NCI-H2081 treated with DMSO at 0.1 percent for 48 hours (cell line): ENCODE measurements around the gene AMPD3.

Experiments
- DNase-seq: peaks from one replicate; lab custom pipeline; 2025; lab: John Stamatoyannopoulos, UW

Gene AMPD3

DNA sequence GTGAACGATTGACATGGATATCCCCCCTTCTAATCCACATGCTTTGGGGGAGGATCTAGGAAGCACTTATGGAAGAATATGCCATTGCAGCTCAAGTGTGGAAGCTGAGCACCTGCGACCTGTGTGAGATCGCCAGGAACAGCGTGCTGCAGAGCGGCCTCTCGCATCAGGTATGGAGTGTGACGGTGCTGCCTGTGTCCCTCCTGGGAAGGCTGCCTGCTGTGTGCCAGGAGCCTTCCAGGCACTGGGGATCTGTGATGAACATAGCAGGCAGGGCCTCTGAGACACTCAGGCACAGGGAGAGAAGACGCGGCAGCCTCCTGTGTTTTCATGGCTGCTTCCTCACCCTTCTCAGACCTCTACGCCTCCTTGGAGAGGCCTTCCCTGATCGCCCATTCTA, 49.4 kb downstream of the AMPD3 start:
- DNase-seq: no peak

DNA sequence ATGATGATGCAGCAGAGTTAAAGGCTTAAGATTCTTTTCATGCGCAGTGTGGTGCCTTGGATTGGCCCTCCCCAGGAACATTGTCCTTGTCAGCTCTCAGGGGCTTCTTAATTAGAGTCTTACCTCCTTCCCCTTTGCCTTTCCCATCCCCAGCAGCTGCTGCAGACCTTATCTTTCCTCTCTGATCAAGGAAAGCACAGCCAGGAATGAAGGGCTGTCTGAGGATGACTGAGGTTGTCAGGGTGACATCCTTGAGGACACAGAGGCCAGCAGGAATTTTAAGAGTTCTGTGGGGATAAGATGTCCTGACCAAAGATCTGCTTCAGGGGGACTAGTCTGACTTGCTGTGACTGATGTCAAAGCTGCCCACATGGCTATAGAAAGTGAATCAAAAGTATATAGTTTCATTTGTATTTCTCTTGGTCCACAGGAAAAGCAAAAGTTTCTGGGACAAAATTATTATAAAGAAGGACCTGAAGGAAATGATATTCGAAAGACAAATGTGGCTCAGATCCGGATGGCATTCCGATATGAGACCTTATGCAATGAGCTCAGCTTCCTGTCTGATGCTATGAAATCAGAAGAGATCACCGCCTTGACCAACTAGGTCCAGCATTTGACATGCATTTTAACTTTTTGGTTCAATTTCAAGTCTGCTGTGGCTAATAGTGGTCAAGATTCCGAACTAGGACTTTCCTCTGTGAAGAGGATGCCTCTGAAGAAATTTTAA, 50.4 kb downstream of the AMPD3 start:
- no peak for DNase-seq

DNA sequence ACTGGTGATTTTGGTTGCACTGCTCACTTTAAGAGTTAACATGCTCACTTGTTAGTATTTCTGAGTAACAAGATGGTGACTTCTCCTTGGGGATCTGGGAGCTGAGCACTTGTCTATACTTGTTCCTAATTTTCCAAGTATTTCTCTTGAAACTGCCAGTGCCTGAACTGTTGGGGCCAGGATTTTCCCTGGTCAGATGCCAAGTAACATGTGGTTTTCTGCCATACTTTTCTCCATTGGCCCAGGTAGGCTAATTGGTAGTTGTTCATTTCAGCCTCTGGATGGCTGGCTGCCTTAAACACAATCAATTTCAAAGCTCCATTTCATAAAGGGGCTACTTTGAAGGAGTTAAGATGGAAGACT, 50.9 kb downstream of the AMPD3 start:
- no peak for DNase-seq

DNA sequence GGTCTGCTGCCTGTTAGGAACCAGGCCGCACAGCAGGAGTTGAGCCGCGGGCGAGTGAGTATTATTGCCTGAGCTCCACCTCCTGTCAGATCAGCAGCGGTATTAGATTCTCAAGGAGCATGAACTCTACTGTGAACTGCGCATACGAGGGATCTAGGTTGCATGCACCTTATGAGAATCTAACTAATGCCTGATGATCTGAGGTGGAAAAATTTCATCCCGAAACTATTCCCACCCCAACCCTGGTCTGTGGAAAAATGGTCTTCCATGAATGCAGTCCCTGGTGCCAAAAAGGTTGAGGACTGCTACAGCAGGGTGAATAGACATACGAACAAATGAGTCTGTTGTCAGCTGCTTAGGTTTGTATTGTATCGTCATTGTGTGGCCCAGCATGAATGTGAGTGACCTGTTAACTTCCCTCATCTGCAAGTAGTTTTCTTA, 56.1 kb downstream of the AMPD3 start:
- DNase-seq: no peak

DNA sequence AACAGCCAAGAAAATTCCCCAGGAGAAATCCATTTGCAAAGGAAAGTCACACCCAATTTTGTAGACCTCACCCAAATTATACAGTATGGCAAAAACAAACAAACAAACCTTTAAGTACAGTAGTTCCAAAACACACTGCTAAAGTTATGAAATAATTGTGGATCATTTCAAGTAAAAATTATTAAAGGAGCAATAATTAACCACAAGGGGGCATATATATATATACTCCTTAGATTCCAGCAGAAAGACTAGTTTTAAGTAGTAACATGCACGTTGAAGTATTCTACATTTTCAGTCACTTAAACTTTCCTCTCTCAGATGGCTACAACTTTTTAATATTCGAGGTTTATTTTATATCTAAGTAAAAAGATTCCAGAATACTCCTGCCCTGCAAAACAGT, 59.1 kb downstream of the AMPD3 start:
- DNase-seq: no peak

DNA sequence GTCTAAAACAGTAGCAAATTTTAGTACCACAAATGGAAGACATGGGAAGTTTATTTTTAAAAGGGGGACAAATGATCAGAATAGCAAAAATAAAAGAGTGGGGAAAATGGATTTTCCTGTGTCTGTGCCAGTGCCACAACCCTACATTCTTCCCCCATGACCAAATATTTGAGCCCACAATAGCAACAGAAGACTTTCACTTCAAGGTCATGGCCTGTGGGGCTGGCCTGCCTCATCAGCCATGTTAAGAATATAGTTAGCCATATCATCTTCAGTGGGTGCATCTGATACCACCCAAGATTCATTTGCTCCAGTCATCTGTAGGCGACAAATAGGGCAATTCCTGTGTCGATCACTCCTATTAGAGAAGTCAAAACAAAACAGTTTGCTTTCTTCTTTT, 59.6 kb downstream of the AMPD3 start:
- DNase-seq: no peak

DNA sequence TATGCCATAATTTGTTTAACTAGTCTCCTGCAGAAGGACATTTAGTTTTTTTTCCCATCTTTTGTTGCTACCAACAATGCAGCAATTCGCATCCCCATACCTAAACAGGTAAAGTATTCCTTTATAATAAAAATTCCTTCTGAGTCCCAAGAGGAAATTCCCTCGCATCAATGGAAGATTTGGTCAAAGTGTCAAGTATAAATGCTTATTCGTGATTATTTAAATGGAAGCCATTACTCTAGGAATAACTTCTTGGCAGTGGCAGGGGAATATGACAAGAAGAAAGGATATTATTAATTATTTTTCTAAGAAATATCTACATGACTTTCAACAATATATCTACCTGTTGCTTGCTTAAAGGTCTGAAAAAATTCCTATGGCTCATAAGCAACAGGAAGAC, 60.4 kb downstream of the AMPD3 start:
- no peak for DNase-seq

DNA sequence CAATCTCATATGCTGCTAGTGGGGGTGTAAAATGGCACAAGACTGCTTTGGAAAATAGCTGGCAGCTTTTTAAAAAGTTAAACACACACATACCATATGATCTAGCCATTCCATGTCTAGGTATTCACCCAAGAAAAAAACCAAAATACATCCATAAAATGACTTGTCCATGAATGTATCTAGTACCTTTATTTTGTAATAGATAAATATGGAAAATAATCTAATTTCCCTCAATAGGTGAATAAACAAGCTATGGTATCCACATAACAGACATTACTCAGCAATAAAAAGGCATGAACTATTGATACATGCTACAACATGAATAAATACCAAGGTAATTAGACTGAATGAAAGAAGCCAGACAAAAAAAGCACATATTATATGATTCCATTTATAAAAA, 63.1 kb downstream of the AMPD3 start:
- no peak for DNase-seq

DNA sequence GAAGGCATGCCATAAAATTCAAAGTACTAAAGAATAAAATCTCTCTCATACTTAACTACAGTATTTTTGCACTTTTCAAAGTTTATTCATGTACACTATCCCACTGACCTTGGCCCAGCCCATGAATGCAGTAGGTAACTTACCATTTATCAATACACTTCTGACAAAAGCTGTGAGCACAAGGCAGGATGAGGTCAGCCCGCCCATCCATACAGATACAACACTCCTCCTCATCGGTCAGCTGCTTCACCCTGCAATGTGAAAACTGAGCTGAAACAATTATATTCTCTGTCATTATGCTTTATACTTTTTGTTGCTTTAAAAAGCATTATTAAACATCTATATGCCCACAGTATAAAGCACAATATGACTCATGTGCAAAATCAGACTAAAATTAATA, 63.8 kb downstream of the AMPD3 start:
- no peak for DNase-seq

DNA sequence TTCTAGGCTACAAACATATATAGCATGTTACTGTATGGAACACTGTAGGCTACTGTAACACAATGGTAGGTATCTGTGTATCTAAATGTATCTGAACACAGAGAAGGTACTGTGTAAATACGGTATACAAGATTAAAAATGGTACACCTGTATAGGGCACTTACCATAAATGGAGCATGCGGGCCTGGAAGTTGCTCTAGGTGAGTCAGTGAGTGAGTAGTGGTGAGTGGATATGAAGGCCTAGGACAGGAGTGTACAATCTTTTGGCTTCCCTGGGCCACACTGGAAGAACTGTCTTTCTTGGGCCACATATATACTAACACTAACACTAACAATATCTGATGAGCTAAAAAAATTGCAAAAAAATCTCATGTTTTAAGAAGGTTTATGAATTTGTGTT, 64.6 kb downstream of the AMPD3 start:
- DNase-seq: no peak

DNA sequence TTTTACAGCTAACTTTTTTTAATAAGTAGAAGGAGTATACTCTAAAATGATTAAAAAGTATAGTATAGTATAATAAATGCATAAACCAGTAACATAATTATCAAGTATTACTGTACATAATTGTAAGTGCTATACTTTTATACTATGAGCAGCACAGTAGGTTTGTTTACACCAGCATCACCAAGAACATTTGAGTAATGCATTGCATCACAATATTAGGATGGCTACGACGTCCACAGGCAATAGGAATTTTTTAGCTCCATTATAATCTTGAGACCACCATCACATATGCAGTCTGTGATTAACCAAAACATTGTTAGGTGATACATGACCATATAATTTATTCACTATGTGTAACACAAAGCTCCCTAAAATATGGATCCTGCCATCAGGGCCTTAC, 65.5 kb downstream of the AMPD3 start:
- no peak for DNase-seq

DNA sequence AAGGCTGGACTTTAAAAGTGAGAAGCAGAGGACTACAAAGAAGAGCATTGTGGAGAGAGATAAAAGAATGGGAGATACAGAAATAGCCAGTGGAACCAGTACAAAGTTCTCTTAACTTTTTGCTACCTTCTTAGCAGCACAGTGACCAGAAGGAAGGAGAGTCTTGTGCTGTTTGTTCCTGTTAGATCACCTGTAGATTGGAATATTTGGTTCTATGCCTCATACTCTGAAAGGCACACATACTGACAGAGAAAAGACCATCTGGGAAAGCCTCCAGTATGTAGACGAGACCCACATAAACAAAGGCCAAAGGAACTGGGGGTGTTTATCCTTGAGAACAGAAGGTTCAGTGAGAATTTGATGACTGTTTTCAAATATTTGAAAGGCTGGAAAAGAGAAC, 67.2 kb downstream of the AMPD3 start:
- DNase-seq: no peak

DNA sequence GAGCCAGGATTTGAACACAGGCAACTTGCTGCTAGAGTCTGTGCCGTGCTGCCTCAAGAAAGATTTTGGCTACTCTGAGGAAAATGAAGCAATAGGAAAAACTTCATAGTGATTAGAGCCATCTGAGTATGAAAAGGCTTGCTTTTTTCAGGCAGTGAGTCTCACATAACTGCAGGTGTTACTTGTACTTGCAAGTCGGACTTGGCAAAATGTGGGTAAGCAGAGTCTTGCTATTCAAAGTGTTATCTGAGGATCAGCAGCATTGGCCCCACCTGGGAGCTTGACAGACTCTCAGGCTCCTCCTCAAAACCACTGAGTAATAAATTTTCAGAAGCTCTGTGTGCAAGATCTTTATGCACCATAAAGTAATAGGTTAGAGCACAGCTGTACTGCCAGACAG, 67.9 kb downstream of the AMPD3 start:
- DNase-seq: no peak

DNA sequence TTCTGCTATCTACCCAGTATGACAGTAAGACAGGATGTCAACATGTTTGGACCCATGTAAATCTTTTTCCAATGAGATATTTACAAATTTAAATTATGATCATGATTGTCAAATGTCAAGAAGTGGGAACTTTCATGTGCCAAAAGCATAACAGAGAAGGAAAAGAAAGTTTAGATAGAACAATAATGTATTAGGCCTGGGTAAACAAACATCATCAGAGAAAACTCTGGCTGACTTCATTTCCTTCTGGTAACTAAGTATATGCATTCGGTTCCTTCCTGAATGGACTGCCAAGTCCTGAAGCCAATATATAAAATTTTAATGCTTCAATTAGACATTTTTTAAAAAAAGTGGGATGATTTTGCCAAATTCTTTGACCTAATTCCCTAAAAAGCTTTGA, 69.4 kb downstream of the AMPD3 start:
- no peak for DNase-seq

DNA sequence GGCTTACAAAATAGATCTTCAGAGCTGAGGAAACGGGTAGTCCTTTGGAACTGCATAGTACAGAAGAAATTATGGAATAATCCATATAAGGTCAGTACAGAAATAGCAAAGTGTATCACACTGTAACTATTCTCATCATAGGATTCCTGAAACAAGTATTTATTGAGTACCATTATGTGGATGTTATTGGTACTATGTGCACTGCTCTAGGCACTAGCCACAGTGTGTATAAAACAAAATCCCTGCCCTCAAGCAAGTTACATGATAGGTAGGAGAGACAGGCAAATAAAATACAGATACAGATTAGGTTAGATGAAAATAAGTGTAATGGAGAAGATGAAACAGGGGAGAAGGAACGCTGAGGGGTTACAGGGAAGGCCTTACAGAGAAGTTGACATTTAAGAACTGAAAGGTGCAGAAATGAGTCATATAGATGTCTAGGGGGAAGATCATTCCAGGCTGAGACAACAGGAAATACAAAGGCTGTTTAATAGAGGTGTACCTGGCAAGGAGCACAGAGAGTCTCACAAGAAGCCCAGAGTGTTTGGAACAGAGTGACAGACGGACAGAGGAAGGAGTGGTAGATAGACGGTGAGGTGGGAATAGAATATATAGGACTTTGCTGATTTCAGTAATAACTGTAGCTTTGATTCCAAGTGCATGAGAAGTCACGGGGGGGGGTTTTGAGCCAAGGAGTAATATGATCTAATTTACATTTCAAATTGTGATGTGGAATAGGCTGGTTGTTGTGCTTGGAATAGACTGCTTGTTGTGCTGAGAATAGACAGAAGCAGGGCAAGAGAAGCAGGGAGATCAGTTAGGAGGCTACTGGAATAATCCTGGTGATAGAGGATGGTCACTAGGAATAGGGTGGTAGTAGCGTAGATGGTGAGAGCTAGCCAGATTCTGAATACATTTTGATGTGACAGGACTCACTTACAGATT, 72.2 kb downstream of the AMPD3 start:
- no peak for DNase-seq

DNA sequence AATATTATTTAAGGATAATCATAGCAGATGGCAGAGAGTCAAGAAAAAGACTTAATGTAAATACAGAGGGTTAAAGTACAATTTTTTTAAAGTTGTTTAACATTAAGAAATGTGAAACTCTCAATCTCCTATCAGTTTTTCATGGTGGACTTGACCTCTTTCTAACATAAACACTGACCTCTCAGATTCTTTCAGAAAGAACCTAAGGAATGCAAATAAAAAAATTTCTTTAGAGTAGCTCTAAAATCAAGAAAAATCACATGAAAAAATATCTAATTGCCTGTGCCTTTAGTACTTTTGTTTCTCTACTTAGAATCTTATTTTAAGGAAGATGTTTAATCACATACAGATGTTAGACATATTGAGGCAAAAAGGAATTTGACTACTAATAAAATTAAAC, 73.1 kb downstream of the AMPD3 start:
- DNase-seq: no peak

DNA sequence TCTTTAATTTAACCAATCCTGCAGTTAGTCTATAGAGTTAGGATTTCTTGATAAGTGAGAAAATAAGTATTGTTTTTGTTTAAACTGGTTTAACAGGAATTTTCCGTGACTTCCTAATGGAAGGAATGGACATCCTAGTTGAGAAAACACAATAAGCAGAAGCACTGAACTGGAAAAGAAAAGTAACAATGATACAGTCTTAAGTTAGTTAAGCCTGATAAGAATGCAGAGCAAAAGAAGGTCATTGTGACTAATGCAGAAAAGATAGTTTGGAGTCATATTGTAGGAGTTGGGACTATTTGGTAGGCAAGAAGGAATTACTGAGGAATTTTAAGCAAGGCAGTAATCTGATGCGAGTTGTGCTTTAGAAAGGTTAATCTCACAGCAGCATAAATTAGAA, 74.2 kb downstream of the AMPD3 start:
- DNase-seq: no peak

DNA sequence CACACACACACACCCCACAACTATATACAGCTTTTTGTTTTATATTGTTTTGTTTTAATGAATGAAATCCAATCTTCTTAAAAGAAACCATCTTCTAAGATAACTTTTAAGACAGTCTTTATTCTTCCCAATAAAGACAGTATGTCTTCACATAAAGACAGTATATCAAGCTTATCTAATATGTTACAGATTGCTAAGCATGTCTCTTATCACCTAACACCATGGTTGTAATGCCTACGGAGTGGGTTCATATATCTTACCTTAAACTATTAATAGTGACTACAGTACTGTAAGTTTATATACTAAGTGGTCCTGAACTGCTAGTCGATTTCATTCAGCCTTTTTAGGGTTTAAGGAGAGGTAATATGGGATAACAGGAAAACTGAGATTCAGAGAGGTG, 77.5 kb downstream of the AMPD3 start:
- DNase-seq: no peak

DNA sequence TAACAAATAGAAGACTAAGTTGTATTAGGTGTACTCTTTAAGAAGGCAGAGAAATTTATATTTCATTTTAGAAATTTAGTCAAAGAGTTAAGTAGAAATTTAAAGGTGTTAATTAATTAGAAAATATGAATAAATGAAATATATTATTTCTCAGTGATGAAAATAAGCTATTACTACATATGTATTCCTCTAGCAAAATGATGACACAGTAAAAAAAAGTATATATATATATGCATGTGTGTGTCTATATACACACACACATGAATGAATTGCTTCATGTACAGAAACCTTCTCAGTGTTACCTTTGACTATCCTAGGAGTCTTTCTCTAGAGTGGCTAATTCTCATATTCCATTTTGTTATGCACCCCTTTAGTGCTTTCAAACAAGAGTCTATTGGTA, 78.3 kb downstream of the AMPD3 start:
- no peak for DNase-seq

DNA sequence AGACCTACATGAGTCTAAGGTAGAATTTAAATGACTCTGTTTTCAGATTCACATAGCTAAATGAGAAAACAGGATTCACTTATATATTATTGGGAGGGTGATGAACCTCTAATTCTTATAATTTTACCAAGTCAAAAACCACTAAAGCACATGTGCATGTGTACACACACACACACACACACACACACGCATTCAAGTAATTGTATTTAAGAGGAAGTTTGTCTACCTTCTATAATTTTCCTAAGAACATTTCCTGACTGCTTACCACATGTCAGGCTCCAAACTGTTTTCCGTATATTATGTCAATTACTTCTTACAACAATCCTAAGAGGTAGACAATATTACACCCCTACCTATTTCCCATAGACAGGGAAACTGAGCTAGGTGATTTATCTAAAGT, 79.3 kb downstream of the AMPD3 start:
- no peak for DNase-seq

DNA sequence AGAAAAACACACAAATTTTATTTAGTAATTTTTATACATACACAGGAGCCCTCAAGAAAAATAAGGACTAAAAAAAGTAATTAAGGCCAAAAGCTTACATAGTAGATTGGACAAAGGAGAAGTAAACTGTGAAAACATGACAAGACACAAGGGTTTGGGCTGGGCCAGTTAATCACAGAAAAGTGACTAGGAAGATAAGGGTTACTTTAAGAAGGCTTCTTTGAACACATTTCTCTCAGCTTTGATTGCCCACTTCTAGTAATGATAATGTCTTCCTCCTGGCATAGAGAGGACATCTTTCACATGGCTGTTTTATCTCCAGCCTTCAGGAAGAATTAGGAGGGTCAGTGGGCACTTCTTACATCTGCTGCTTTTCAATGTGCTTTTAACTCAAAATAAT, 82.5 kb downstream of the AMPD3 start:
- DNase-seq: no peak

DNA sequence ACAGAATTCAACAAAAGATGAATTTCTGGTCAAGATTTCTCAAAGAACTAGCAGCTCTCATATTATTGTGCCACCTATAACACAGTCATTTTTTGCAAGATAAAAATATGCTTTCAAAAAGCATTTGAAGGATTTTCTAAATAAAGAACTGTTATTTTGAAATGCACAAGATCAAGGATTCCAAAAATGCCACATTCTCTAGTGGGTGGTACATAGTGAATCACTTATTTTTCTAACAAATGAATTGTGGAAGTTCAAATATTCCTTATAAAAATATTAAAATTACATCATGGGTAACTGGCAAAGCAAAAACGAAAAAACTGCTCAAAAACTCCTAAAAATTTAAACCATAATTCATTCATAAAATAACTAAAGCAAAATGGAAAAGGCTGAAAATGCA, 83.9 kb downstream of the AMPD3 start:
- DNase-seq: no peak

DNA sequence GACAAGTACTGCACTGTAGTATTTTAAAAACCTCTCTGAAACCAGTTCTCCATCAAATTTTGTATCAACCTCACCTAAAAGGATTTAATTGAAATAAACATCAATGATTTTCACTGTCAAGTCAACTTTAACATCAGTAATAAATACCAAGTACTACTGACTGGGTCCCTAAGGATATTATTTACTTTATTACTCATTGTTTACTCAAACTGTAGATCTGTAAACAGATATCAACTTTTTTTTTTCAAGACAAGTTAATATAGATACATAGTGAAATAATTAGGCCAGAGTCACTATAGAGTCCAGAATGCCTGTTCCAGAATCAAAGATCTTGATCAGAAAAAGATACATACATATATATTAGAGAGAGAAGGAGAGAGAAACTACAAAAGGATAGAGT, 84.3 kb downstream of the AMPD3 start:
- DNase-seq: no peak

DNA sequence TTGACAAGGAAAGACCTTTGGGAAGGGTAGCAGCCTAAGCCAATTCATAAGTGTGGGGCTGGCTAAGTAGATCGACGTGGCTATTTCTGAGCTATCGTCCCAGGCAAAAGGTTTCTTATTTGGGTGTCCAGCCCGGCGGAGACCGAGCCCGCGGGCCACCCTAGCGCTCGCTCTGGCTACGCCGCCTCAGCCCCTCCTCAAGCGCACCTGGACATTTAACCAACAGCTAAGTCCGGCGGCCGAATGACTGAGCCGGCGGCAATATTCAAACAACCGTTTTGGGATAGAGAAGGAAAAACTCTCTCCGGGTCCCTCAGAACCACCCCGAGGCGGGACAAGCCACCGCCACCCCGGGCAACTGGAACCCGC, 85.5 kb downstream of the AMPD3 start:
- DNase-seq: no peak
